OCI-LY7 (cell line): Measurements from ENCODE around the gene TRABD2B. TPM values are rescaled to one million over a fixed set of nuclear protein-coding genes. Genes with fewer than 3 reads are reported as not detected.

ENCODE experiments used
- BruUV-seq: library from RNA; stranded (reverse); fragments of 400-500 nt; replicated peaks from 2 replicates; lab custom pipeline; 2021; lab: Mats Ljungman, UMichigan
- CTCF ChIA-PET: fragments of 300-600 bp; sonication (Branson Sonifier 250); formaldehyde crosslinking; loops from one replicate; lab custom pipeline; 2022; ENCODE audit warnings: antibody characterized with exemption; ENCODE audit not compliant: unreplicated experiment; lab: Charles Lee
- POLR2A ChIA-PET: fragments of 300-600 bp; sonication (Branson Sonifier 250); formaldehyde crosslinking; loops from one replicate; lab custom pipeline; 2022; ENCODE audit warnings: antibody characterized with exemption; lab: Charles Lee
- DNase-seq: peaks from one replicate; pipeline ENCODE4 v3.0.0-alpha.2; 2015; ENCODE audit warnings: low spot score
- H2AFZ ChIP-seq: fragments of 200-600 bp; sonication (generic), shearing (Covaris generic); 2 replicates; pipeline ENCODE4 v1.6.1; 2014; ENCODE audit warnings: mild to moderate bottlenecking, antibody characterized with exemption, low read length, moderate library complexity
- H3K27ac ChIP-seq: fragments of 200-600 bp; sonication (generic); 2 replicates; pipeline ENCODE4 v1.5.1; 2014; ENCODE audit warnings: mixed run types, low read depth, mild to moderate bottlenecking, moderate library complexity, low read length, inconsistent platforms; ENCODE audit not compliant: poor library complexity, severe bottlenecking
- H3K36me3 ChIP-seq: fragments of 200-600 bp; sonication (generic); 2 replicates; pipeline ENCODE4 v1.6.1; 2014; ENCODE audit warnings: mild to moderate bottlenecking, antibody characterized with exemption, low read length, moderate library complexity, mixed read lengths; ENCODE audit not compliant: insufficient read depth
- H3K4me1 ChIP-seq: fragments of 200-600 bp; sonication (generic); 2 replicates; pipeline ENCODE4 v1.5.1; 2014; ENCODE audit warnings: mild to moderate bottlenecking, low read length; ENCODE audit not compliant: insufficient read depth, poor library complexity, severe bottlenecking
- H3K4me2 ChIP-seq: fragments of 200-600 bp; sonication (generic); 2 replicates; pipeline ENCODE4 v1.6.1; 2014; ENCODE audit warnings: mild to moderate bottlenecking, low read length
- H3K4me3 ChIP-seq: fragments of 200-600 bp; sonication (generic); 2 replicates; pipeline ENCODE4 v1.5.1; 2014; ENCODE audit warnings: mild to moderate bottlenecking, low read depth, low read length; ENCODE audit not compliant: poor library complexity, severe bottlenecking
- H3K79me2 ChIP-seq: fragments of 200-600 bp; sonication (generic); 2 replicates; pipeline ENCODE4 v1.6.1; 2016; ENCODE audit warnings: low read depth, mild to moderate bottlenecking, low read length, moderate library complexity, mixed read lengths; ENCODE audit not compliant: insufficient read depth
- H3K9me2 ChIP-seq: fragments of 200-600 bp; sonication (generic); 2 replicates; pipeline ENCODE4 v1.6.1; 2016; ENCODE audit warnings: mild to moderate bottlenecking, low read length, mixed read lengths; ENCODE audit not compliant: insufficient read depth
- H3K9me3 ChIP-seq: fragments of 200-600 bp; sonication (generic); 2 replicates; pipeline ENCODE4 v1.6.1; 2014; ENCODE audit warnings: mild to moderate bottlenecking, mixed run types, low read length, mixed read lengths
- H4K20me1 ChIP-seq: fragments of 200-600 bp; sonication (generic); 2 replicates; pipeline ENCODE4 v1.6.1; 2014; ENCODE audit warnings: mild to moderate bottlenecking, antibody characterized with exemption, low read length, moderate library complexity, mixed read lengths; ENCODE audit not compliant: insufficient read depth
- EZH2phosphoT487 ChIP-seq: fragments of 200-600 bp; sonication (generic); IDR thresholded peaks from 2 replicates; pipeline ENCODE4 v1.6.1; 2018; ENCODE audit warnings: low read depth, borderline replicate concordance, mild to moderate bottlenecking, mixed run types, antibody characterized with exemption, low read length, moderate library complexity, mixed read lengths
- intact Hi-C: fragments of 100-400 bp; cut with micrococcal nuclease; formaldehyde crosslinking; loops from one replicate; pipeline ENCODE4 v1.10.0; 2022; ENCODE audit not compliant: unreplicated experiment
- total RNA-seq, 2 experiments: library from RNA; depleted of rRNA in 1 of 2; stranded (reverse); fragments of >200 nt in 1 of 2; shearing (Covaris generic) in 1 of 2; gene quantifications; 2 replicates each; pipeline ENCODE4 v1.2.3, GENCODE V29; 2014 to 2022
- TF ChIP-seq, protein P1 (sequence below): fragments of 200-600 bp; sonication (generic); conservative IDR thresholded peaks from 2 replicates; pipeline ENCODE4 v1.5.1; 2014; ENCODE audit warnings: mild to moderate bottlenecking, antibody characterized with exemption, low read length, moderate library complexity, mixed read lengths

TRABD2B gene
- total RNA-seq, 2 experiments from 2014 or later: not detected

- Histone ChIP-seq H3K4me1 (no peaks in the 10 kb centered on the region), H3K79me2 (no peaks in the 10 kb centered on the region), H3K9me3 (no peaks in the 10 kb centered on the region), H3K4me3 (no peak overlapping the region), H4K20me1 (no peaks in the 10 kb centered on the region), H2AFZ (no peak overlapping the region), H3K27ac (no peak overlapping the region), H3K4me2 (no peak overlapping the region), H3K9me2 (no peaks in the 10 kb centered on the region), H3K36me3 (no peaks in the 10 kb centered on the region)
- DNase-seq: no peak
- ChIA-PET CTCF (no interaction called here), POLR2A (no interaction called here)
- intact Hi-C loops: no loop called here
- BruUV-seq: no TSS peak
- TF ChIP-seq EZH2phosphoT487: no peak
- TF ChIP-seq, protein P1, sequence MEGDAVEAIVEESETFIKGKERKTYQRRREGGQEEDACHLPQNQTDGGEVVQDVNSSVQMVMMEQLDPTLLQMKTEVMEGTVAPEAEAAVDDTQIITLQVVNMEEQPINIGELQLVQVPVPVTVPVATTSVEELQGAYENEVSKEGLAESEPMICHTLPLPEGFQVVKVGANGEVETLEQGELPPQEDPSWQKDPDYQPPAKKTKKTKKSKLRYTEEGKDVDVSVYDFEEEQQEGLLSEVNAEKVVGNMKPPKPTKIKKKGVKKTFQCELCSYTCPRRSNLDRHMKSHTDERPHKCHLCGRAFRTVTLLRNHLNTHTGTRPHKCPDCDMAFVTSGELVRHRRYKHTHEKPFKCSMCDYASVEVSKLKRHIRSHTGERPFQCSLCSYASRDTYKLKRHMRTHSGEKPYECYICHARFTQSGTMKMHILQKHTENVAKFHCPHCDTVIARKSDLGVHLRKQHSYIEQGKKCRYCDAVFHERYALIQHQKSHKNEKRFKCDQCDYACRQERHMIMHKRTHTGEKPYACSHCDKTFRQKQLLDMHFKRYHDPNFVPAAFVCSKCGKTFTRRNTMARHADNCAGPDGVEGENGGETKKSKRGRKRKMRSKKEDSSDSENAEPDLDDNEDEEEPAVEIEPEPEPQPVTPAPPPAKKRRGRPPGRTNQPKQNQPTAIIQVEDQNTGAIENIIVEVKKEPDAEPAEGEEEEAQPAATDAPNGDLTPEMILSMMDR: no peak
Observed at GRCh38 chr1:47881505-47882442, 115.4 kb downstream of the TRABD2B start.

DNA sequence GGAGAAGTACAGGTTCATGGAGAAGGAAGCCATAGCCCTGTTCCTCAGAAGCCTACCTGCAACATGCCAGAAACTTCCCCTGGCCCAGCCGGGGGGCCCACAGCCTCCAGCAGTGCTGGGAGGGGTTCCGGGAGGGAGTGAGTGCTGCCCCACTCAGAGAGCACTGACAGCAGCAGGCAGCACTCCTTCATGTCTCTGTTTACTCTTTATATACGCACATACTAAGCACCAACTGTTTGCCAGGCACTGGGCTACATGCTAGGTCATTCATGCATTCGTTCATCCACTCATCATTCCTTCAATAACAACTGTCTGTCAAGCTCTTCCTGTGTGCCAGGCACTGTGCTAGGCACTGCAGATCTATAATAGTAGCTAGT, 120.6 kb downstream of the TRABD2B start:
- no peak overlapping the region for H3K4me2 ChIP-seq
- H3K27ac ChIP-seq: no peak overlapping the region
- no peaks in the 10 kb centered on the region for H3K79me2 ChIP-seq
- H3K4me1 ChIP-seq: no peaks in the 10 kb centered on the region
- intact Hi-C loops: no loop called here
- no peaks in the 10 kb centered on the region for H3K9me3 ChIP-seq
- H3K36me3 ChIP-seq: no peaks in the 10 kb centered on the region
- H2AFZ ChIP-seq: no peak overlapping the region
- H3K4me3 ChIP-seq: no peak overlapping the region
- DNase-seq: no peak
- ChIA-PET POLR2A (interaction anchor here (0.6 kb wide), 1 partner anchor 863 kb away, joined by 3 read pairs; no protein-coding TSS in a partner anchor), CTCF (no interaction called here)
- H3K9me2 ChIP-seq: no peaks in the 10 kb centered on the region
- TF ChIP-seq, protein P1: no peak
- no peak for TF ChIP-seq EZH2phosphoT487
- no TSS peak for BruUV-seq
- no peaks in the 10 kb centered on the region for H4K20me1 ChIP-seq
